Measurements from ENCODE around the gene OBP2A.

Gene OBP2A

GRCh38 chr9:135580664-135581380 is 34.9 kb downstream of the OBP2A start:
- no peak for ATAC-seq

- no peak for ATAC-seq
These were observed 35.9 kb downstream of the OBP2A start for GRCh38 chr9:135581636-135582426.

DNA sequence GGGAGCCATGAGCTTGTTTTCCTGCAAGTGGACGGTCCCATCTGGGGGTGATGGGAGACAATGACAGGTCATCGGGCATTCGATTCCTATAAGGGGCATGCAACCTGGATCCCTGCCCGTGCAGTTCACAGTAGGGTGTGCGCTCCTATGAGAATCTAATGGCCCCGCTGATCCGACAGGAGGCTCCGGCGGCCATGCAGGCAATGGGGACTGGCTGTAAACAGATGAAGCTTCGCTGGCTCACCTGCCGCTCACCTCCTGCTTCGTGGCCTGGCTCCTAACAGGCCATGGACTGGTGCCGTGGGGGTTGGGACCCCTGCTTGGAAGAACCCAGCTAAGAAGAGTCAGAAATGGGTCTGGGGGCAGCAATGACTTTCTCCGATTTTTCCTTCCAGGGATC is 36.6 kb downstream of the OBP2A start:
- no peak for ATAC-seq

DNA sequence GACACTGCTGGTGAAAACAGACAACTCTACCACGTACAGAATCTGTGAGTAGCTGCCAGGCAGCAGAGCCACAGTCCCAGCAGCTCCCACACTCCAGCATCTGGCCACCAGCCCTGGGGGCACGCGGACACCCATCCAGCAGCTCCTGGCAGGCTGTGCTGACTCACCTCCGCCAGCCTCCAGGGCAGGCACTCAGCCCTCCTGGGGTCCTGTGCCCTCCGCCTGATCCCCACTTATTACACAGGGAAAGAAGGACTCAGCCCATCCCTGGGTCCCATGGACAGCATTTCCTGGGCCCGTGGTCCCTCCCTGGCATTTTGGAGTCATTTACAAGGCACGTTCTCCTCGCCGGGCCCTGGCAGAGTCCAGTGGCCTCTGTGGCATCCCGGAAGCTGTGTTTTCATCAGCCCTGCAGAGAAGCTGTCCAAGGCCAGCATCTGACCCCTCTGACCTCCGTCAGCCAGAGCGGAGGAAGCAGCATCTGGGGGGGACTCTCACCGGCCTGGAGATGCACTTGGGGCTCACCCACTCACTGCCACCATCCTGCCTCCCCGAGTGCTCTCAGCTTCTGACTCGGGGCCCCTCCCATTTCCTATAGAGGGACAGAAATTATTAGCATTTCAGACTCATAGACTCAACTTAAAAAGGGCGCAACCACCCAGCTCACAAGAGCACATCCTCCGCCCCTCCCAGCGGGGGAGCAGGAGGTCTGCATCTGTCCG is 37.2 kb downstream of the OBP2A start:
- no peak for ATAC-seq

DNA sequence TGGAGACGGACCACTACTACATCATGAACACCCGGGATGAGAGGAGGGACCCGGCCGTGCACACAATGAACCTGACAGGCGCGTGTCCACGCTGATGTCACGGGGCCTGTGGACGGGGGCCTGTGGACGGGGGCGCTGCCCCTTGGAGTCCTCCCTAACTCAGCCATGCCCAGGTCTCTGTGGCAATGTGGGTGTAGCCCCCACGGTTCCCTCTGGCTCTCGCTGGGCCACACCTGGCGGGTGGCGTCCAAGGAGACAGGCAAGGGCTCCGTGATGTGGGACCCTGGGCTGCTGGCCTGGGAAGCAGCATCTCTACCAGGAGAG is 37.7 kb downstream of the OBP2A start:
- ATAC-seq = no peak

- no peak for ATAC-seq
These were observed 38.4 kb downstream of the OBP2A start for GRCh38 chr9:135584371-135584770.

DNA sequence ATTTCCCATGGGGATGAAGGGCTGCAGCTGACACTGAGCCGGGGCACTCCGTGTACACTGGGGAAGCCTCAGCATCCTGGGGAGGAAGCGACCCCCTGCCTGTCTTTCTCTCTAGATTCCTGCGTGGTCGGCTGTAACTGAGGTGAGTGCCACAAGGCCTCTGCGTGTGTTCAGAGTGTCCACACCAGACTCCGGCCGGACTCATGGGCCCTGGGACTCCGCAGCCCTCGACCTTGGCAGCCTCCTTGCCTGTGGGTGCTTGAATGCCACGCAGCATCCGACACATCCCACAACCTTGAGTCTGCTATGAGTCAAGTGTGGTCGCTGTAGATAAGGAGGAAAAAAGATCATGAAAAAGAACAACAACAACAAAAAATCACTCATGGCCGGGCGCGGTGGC is 39.0 kb downstream of the OBP2A start:
- ATAC-seq = no peak

DNA sequence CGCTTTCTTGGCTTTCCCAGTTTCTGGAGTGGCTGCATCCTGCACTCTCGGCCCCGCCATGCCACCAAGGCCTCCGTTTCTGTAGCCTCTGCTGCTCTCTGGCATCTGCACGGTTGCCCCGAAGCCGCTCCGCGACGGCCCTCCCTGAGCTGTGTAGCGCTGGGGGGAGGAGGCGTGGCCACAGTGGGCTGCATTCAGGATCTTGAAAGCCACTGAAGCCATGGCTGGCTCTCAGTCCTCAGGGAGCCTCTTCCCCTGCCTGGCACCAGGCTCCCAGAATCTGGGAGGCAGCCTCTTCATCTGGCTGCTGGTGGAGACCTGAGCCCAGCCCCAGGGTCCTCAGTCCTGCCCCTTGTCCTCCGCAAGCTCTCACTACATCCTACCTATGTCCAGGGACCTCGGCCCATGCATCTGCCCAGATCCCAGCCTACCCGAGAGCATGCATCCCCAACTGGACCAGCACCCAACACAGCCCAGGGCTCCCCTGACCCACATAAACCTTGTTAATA is 40.7 kb downstream of the OBP2A start:
- ATAC-seq = no peak

GRCh38 chr9:135587658-135588057 is 41.7 kb downstream of the OBP2A start:
- ATAC-seq = no peak

- ATAC-seq = no peak
These were observed 42.4 kb downstream of the OBP2A start for GRCh38 chr9:135588371-135588770.

- no peak for ATAC-seq
These were observed 43.1 kb downstream of the OBP2A start for GRCh38 chr9:135588886-135589595.

- ATAC-seq = no peak
These were observed 43.9 kb downstream of the OBP2A start for GRCh38 chr9:135589596-135590485.

DNA sequence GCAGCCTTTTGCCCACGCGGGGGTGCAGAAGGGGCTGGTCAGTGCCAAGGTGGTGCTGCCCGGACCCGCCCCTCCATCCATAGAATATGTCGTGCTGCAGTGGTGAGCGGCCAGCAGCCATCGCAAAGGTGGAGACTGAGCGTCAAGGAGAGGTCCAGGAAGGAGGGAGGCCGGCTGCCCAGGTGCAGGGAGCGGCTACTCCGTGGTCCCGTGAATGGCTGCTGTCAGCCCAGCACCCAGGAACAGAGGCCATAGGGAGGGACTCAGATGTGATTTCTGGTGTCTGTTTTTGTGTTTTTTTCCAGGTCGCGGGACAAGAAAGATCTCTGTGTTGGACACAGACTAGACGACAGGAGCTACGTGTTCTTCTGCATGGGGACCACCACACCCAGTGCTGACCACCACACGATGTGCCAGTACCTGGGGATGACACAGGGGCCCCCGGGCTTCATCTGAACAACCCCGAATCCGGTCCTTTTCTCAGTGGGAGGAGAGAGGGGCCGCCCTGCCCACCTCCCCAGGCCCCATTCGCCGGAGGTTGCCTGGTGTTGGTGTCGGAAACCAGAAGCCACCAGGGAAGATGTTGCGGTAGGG is 44.7 kb downstream of the OBP2A start:
- no peak for ATAC-seq

DNA sequence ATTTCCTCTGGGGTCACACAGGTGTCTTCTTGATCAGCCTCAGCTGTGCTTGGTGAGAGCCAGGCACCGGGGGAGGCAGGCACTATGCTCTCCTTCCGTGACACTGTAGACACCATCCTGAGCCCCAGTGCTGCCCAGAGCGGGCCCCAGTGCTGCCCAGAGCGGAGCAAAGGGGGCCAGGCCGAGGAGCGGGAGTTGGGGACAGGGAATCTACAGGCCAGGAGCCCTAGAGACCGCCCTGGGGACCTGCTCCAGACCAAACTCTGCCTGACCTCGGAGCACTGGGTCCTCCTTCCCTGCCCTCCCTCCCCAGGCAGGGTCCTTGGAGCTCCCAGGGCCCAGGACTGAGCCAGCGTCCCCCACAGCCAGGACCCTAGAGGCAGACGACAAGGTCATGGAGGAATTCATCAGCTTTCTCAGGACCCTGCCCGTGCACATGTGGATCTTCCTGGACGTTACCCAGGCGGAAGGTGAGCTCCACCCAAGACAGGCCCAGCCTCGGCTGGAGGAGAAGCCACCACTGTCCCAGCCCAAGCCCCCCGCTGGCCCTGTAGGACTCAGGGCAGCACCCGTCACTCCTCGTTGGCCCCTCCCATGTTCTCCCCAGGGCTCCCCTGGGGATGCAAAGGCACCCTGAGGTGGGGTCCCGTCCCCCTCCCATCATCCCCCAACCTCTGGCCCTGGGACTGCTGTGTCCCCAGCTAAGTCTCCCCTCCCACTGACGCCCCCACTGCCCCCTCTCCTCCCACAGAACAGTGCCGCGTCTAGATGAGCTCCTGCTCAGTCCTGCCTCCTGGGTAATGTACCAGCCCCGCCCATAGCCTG is 45.8 kb downstream of the OBP2A start:
- ATAC-seq = no peak

DNA sequence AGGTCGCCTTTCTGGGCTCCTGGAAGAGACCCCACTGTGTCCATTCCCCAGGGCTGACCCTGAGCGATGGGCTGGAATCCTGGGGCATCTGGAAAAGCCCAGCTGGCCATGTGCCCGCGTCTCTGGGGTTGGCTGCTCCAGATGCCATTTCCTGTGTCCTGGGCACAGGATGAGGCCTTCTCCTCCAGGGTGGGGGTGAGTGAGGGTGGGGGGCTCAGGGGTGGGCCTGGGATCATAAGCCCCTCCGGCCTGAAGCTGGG is 46.3 kb downstream of the OBP2A start:
- ATAC-seq = no peak

- ATAC-seq = no peak
These were observed 46.7 kb downstream of the OBP2A start for GRCh38 chr9:135592625-135593024.

- no peak for ATAC-seq
These were observed 50.3 kb downstream of the OBP2A start for GRCh38 chr9:135596211-135596610.

All from activated CD4-positive, CD25-positive, alpha-beta regulatory T cell treated with anti-CD3 and anti-CD28 coated beads, Interleukin-2, amount 50 U/mL, for 24 hours (primary cell).